AG09309 (cell line): ENCODE measurements around the gene FNDC3A.

Source experiments
- DNase-seq: peaks from one replicate; pipeline ENCODE4 v3.0.0-alpha.2; 2010; ENCODE audit warnings: low read depth
- H3K4me3 ChIP-seq: 2 replicates; pipeline ENCODE4 v1.5.1; 2011; ENCODE audit warnings: mild to moderate bottlenecking, low read depth, low read length, moderate library complexity; ENCODE audit not compliant: control insufficient read depth
- TF ChIP-seq, protein P1 (sequence below): IDR thresholded peaks from 2 replicates; pipeline ENCODE4 v1.5.1; 2011; ENCODE audit warnings: mild to moderate bottlenecking, low read depth, low read length, inconsistent platforms; ENCODE audit not compliant: insufficient read depth, control insufficient read depth; ENCODE audit errors: missing control alignments

FNDC3A gene

DNA sequence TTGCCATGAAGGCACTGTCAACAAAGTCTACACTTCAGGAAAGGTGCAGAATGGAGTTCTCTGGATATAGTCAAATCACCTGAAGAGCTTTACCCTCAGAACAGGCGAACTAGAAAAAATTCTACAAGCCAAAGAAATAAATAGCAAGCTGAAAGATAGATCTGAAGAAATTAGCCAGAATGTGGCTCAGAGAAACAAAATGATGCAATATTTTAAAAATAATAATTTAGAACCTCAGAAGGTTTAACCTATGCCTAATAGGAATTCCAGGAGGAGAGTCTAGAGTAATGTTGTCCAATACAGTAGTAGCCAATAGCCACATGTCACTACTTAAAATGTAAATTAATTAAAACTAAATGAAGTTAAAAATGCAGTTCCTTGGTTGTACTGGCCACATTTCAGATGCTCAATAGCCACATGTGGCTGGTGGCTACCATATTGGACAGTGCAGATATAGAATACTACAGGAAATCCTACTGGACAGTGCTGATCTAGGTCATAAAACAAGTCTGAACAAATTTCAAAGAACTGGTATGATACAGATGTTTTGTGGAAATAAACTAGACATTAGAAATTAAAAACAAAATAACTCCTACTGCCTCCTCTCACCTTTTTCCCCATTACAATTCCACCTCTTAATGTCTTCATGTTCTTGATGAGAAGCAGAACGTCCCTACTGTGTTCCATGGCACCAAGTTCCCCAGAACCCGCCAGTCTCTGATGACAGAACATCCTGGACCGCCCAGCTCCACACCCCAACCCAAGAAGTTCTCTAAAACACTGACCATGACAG, 271.3 kb downstream of the FNDC3A start:
- peak overlapping the region; percentile 68 for H3K4me3 ChIP-seq
- TF ChIP-seq, protein P1, sequence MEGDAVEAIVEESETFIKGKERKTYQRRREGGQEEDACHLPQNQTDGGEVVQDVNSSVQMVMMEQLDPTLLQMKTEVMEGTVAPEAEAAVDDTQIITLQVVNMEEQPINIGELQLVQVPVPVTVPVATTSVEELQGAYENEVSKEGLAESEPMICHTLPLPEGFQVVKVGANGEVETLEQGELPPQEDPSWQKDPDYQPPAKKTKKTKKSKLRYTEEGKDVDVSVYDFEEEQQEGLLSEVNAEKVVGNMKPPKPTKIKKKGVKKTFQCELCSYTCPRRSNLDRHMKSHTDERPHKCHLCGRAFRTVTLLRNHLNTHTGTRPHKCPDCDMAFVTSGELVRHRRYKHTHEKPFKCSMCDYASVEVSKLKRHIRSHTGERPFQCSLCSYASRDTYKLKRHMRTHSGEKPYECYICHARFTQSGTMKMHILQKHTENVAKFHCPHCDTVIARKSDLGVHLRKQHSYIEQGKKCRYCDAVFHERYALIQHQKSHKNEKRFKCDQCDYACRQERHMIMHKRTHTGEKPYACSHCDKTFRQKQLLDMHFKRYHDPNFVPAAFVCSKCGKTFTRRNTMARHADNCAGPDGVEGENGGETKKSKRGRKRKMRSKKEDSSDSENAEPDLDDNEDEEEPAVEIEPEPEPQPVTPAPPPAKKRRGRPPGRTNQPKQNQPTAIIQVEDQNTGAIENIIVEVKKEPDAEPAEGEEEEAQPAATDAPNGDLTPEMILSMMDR: no peak
- no peak for DNase-seq

DNA sequence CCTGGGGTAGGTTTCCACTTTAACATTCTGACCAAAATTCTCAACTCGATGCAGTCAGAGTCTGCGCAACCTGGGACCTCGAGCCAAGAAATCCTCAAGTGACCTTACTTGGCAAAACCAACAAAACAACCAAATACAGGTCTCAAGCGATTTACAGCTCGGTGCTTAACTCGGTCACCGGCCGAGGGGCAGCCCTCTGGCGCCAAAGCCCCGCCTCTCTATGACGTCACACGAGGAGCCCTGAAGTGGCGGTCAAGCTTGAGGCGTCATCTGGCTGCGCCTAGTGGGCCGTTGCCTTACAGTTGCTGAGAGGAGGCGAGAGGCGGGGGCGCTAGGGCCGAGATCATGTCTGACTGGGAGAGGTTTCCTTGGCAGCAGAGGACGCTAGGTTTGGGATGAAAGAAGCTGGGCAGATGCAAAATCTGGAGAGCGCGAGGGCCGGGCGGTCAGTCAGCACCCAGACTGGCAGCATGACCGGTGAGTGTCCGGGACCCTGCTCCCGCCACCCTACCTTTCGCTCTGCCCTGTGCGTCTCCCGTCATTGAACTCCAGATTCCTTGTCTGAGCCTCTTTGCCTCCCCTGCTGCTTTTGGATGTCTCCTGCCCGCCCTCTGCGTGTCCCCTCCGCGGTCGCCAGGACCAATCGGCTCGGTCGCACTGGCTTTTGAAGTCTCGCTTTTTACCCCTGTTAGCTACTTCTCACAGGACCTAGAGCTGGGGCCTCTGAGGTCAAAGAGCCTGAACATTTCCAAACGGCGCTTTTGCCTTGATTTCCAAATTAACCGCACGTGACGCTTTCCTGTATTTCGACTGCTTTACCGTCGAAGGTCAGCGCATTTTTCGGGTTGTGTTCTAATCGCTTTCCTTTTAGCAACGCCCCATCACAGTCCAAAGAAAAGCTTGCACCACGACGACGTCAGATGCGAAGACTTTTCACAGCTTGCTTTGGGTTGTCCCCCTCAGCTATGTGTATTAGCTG, 272.2 kb downstream of the FNDC3A start, which contains the start of gene CDADC1:
CDADC1 (plus strand) TSS at position 283 of the 979 bp plus-strand sequence; CDS start at position 396, 113 bp downstream.
- peak; percentile 70 for DNase-seq
- H3K4me3 ChIP-seq: peak within 1 kb of the TSS; percentile 68
- TF ChIP-seq, protein P1: no peak

DNA sequence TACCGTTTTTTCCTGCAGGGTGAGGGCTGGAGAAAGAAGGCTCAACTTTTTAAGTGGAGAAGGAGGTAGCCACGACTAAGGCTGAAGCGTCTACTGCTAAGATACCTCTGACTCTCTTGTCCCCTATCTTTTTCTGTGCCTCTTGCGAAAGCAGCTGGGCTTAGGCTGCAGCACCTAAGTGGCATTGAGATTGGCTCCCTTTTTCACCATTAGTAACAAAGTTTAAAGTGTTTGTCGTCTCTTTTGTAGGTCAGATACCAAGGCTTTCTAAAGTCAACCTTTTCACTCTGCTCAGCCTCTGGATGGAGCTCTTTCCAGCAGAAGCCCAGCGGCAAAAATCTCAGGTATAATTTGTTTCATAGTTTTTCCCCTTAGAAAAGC, 272.9 kb downstream of the FNDC3A start:
- H3K4me3 ChIP-seq: peak overlapping the region; percentile 68
- TF ChIP-seq, protein P1: peak; percentile 28
- no peak for DNase-seq

DNA sequence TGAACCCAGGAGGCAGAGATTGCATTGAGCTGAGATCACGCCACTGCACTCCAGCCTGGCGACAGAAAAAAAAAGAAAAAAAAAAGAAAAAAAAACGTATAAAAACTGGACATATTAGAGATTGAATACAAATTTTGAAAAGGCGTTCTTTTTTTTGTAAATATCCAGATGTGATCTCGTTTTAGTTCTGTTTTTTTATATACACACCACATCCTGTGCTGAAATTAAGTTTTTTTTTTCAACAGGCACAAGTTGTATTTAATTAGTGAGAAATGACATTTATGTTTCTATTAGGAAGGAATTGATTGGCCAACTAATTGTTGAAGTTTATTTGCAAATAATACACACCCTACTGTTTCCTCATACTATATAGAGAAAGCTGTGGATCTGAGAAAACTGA, 275.6 kb downstream of the FNDC3A start:
- DNase-seq: no peak
- TF ChIP-seq, protein P1: no peak

DNA sequence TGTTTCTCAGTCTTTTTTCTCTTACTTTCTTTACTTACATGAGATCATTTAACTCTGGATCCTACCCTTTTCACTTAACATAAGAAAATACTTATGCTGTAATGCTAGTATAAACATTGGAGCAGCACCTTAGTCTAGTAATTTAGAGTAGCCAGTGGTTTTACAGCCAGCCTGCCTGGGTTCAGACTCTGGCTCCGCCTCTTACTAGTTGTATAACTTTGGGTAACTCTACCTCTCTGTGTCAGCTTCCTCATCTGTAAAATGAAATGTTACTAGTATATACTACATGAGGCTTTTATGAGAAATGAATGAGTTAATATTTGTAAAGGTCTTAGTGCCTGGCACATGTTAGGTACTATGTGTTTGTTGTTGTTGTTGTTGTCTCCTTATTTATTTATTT, 277.6 kb downstream of the FNDC3A start:
- no peak for DNase-seq
- no peak overlapping the region for H3K4me3 ChIP-seq
- TF ChIP-seq, protein P1: no peak

More for the DNA sequence above, 275.6 kb downstream of the FNDC3A start:
- H3K4me3 ChIP-seq: no peak overlapping the region

DNA sequence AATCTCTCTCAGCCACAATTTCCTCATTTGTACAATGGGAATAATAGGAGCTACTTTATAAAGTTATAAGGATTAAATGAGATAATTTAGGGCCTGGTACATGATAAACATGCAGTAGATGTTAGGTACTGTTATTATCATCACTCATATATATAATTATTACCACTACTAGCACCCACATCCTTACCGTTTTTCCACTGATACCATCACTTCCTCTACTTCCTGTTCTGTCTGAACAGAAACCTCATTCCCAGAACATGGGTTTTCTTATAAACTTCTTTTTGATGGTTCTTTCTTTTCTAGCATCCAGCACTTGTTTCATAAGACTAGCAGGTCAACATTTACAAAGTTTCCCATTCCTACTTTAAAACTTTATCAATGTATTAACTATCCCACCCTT, 278.3 kb downstream of the FNDC3A start:
- no peak for DNase-seq
- H3K4me3 ChIP-seq: no peak overlapping the region
- TF ChIP-seq, protein P1: no peak
